ENCODE results near the gene BTBD17.

DNA sequence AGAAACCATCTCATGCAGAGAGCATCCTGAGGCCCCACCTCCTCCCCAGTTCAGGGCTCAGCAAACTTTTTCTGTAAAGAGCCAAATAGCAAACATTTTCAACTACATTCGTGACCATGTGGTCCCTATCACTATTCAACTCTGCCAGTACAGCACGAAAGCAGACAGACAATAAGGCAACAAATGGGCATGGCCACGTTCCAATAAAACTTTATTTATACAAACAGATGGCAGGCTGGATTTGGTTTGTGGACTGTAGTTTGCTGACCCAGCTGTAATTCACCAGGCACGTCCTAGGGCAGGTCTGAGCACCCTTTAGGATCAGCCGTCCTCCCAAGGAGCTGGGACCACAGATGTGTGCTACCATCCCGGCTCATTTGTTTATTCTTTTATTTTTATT, 43.1 kb upstream of the BTBD17 start:
- TF ChIP-seq CTCF (IDR thresholded peaks at IDR 0.05) (no peak), POLR2A (IDR thresholded peaks at IDR 0.05) (no peak)

Data from body of pancreas (tissue), 4 donors.